Measurements from ENCODE around the gene DGCR8.
A peak's percentile ranks its signal among the peaks of the same experiment; 100 is the strongest.
"Not testable (repeated sequence)": the region's sequence is repeated elsewhere in the genome, so short reads cannot be mapped to it uniquely, and the experiment has no call there.

DGCR8 gene

DNA sequence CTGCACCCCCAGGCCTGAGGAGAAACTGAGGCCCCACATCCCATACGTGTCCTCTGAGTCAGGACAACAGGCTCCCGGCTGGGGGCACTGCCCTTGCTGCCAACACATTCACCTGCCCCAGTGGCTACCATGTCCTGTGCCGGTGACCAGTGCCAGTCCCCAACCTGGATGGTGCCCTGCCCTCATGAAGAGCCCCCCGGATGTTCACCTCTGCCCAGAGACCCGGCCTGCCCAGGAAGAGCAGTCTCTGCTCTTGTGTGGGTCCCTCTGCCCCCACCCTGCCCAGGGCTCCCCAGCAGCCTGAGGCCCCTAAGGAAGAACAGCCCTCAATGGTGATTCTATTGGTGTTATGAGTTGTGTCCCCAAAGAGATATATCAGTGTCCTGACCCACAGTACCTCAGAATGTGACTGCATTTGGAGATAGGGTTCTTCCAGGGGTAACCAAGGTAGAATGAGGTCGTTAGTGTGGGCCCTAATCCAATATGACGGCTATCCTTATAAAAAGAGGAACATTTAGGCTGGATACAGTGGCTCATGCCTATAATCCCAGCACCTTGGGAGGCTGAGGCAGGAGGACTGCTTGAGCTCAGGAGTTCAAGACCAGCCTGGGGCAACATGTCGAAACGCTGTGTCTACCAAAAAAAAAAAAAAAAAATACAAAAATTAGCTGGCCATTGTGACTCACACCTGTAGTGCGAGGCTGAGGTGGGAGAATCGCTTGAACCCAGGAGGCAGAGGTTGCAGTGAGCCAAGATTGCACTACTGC, 13.2 kb upstream of the DGCR8 start:
- DNase-seq (ENCODE audit: low read depth), result no peak

- DNase-seq (ENCODE audit: low read depth), result not testable (repeated sequence)
Observed at GRCh38 chr22:20067384-20067682, 12.7 kb upstream of the DGCR8 start.

GRCh38 chr22:20068640-20069039, 11.4 kb upstream of the DGCR8 start:
- DNase-seq (ENCODE audit: low read depth), result no peak

- no peak for DNase-seq (ENCODE audit: low read depth)
Observed at GRCh38 chr22:20069331-20070042, 10.6 kb upstream of the DGCR8 start.

- DNase-seq (ENCODE audit: low read depth), result no peak
Observed at GRCh38 chr22:20071524-20071972, 8.5 kb upstream of the DGCR8 start.

DNA sequence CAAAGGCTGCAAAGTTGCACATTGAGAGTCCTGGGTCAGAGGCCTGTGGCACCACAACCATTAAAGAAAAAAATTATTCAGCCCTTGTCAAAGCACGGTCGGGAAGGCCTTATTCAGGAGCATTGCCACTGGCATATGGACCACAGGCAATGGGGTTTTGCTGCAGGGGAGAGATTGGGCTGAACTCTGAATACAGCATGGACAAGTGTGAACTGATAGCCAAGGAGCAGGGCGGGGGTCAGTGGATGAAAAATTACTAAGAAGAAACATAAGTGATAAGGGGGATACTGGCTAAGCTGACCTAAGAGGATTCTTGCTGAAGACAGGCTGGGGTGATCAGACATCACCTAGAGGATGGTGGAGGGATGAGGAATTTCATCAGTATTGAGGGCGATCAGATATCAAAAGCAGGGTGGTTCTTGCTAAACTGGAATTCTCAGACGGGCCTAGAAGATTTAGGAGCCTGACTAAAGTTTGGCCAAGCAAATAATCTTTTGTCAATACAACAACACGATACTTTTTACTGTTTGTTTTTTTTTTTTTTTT, 3.3 kb upstream of the DGCR8 start:
- DNase-seq (ENCODE audit: low read depth), result no peak

- peak; percentile 67 for DNase-seq (ENCODE audit: low read depth)
Observed at GRCh38 chr22:20080445-20080775, 369 bp downstream of the DGCR8 start.

DNA sequence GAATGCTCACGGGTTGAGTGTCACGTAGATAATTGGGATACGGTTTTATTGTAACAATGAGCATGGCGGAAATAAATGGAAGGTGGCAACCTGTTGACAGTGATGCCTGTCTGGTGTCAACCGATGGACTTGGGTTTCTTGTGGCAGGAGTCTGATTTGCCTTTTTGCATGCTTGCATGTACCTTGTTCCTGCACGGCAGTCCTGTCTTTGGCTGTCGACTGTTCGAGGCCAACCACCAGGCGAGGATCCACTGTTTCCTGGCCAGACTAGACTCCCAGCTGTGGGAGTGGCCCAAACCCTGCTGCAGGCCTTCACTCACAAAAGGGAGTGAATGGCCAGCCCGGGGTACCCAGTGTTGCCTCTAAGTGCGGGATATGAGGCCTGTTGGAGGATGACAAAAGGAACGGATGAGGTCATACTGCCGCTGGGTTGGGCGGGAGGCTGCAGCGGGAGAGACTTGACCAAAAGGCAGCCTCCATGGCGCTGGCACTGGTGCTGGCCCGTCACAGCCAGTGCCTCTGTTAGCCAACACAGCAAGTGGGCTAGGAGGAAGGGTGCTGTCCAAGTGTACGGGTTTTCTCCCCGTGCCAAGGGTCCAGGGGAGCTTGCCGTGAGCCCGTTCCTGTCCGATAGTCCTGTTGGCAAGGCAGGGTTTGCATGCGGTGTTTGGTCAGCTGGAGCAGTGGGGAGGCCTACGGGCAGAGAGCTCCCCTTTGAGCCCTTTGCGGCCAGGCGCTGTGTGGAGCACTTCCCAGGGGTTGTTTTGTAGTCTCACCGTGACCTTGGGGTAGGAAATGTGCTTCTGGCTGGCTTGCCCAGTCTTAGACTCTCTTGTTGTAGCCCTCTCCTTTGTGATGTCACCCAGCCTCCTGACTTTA, 974 bp downstream of the DGCR8 start:
- no peak for DNase-seq (ENCODE audit: low read depth)

GRCh38 chr22:20083157-20083890, 3.3 kb downstream of the DGCR8 start:
- no peak for DNase-seq (ENCODE audit: low read depth)

DNA sequence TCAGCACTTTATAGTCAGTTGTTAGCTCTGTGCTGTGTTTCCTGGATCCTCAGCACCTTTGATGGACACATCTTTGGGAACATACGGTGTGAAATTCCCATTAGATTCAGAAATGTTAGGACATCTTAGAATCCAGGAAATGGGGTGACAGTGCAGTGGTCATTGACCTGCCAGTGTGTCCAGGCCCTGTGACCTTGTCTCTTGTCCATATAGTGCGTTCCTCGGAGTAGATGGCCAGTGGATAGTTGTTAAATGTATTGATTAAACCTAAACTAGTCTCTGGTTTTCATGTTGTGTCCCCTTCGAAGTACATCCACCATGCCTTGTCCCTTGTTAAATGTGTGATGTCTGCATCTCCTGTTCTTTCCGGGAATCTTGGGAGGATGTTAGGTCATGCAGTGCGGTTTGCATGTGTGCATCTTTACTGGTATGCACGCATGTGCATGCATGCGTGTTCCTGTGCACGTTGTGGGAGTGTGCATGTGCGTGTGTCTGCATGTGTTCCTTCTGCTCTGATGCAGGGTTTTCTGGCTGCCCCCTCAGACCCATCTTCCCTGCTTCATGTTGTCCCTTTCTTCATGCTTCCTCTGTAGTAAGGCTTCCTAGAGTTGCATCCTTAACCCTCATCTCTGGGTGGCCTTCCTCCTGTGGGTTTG, 4.0 kb downstream of the DGCR8 start:
- DNase-seq (ENCODE audit: low read depth), result no peak

GRCh38 chr22:20084547-20085413, 4.7 kb downstream of the DGCR8 start:
- no peak for DNase-seq (ENCODE audit: low read depth)

GRCh38 chr22:20085651-20086050, 5.6 kb downstream of the DGCR8 start:
- no peak for DNase-seq (ENCODE audit: low read depth)

DNA sequence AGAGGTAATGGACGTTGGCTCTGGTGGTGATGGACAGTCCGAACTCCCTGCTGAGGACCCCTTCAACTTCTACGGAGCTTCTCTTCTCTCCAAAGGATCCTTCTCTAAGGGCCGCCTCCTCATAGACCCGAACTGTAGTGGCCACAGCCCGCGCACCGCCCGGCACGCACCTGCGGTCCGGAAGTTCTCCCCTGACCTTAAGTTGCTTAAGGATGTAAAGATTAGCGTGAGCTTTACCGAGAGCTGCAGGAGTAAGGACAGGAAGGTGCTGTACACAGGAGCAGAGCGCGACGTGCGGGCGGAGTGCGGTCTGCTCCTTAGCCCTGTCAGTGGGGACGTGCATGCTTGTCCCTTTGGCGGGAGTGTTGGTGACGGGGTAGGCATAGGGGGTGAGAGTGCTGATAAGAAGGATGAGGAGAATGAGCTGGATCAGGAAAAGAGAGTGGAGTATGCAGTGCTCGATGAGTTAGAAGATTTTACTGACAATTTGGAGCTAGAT, 6.1 kb downstream of the DGCR8 start:
- DNase-seq (ENCODE audit: low read depth), result no peak

GRCh38 chr22:20086763-20087162, 6.7 kb downstream of the DGCR8 start:
- no peak for DNase-seq (ENCODE audit: low read depth)

DNA sequence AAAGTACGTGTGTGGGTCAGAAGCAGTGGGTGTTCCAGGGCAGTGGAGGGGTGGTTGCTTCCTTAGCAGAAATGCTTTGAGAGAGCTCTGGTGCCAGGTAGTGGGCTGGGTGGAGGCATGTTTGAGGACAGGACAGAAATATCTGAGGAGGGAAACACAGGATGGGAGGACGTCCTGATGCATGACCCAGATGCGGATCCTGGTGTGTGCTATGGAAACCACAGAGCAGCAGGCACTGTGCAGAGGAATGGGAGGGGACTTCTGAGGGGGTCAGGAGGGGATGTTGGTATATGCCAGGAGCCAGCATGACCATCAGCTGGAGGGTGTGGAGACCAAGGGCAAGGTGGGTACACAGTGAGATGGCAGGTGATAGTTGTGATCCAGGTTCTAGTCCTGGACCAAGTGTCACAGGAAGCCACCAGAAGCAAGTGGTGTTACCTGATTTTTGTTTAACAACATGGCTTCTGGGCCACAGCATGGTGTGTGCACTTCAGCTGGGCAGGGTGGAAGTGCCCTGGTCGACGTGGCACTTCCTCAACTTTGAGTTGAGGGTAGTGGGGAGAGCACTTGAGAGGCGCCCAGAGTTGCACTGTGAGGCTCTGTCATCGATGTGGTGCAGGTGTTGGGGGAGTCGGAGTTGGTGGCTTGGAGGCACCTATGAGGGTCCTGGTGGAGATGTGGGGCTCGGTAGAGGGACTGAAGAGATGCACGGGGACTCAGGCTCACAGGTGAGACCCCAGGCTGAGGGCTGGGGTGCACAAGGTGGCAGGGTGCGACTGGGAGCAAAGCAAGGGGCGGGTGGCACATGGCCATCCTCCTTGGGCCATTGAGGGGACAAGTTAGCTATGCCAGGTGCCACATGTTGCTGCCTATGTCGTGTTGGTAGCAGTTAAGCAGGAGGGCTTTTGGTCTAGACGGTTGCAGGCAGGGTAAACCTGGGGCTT, 7.5 kb downstream of the DGCR8 start:
- DNase-seq (ENCODE audit: low read depth), result no peak

DNA sequence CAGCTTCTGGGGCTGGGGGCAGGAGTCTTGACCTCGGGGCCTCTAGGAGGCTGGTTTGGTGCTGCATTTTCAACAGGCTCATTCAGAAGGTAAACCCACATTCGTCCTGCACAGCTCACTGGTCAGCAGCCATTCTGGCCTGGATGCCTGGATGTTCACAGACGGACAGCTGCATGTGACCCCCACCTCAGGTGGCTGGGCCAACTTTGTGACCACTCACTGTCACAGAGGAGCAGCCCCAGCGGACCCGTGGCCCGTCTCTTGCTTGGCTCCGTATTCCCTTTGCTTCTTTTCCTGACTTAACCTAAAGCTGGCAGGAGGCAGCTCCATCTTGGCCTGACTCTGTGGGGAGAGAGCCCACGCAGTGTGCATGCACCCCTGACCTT, 8.2 kb downstream of the DGCR8 start:
- DNase-seq (ENCODE audit: low read depth), result no peak

GRCh38 chr22:20089226-20089976, 9.4 kb downstream of the DGCR8 start:
- DNase-seq (ENCODE audit: low read depth), result no peak

GRCh38 chr22:20089977-20090729, 10.1 kb downstream of the DGCR8 start:
- no peak for DNase-seq (ENCODE audit: low read depth)

Data from activated T-helper 9 cell treated with anti-CD3 and anti-CD28 coated beads, Interleukin-2, amount 50 U/mL, for 16 hours (primary cell).